SH-SY5Y (cell line): ENCODE results near the gene FSHR.

Experiments
- GATA2 ChIP-seq: IDR thresholded peaks from 2 replicates; pipeline ENCODE4 v1.6.1; 2011; ENCODE audit warnings: mild to moderate bottlenecking, low read depth, low read length
- GATA3 ChIP-seq: IDR thresholded peaks from 2 replicates; pipeline ENCODE4 v1.6.1; 2011; ENCODE audit warnings: low read depth, mild to moderate bottlenecking, low read length, moderate library complexity

DNA sequence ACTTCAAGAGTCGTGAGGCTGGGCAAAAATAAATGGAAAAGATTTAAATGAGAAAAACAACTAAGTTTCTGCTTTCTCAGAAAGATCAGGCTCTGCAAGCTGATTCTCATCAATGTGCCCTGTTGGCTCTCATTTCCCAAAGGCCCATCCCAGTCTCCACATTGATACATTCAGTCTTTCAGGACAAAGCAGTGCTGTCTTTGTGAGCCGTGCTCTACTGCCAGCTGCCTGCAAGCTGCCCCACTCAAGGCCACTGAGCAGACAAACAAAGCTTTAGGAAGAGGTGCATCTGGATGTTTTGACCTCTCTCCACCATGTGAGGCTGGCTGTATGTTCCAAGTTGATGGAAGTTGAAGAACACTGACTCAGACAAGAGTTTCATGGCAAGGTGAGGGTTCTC, 48.8 kb downstream of the FSHR start:
- no peak for TF ChIP-seq GATA2
- no peak for TF ChIP-seq GATA3
